DOHH2 (cell line): ENCODE measurements around the gene DIS3L2.

Experiments used
- H3F3A ChIP-seq: fragments of 200-600 bp; sonication (generic), shearing (Covaris generic); 2 replicates; pipeline ENCODE4 v1.6.0; 2016; ENCODE audit warnings: antibody characterized with exemption, mild to moderate bottlenecking; ENCODE audit not compliant: control insufficient read depth, insufficient read depth
- H3K27ac ChIP-seq: fragments of 200-600 bp; sonication (generic); 2 replicates; pipeline ENCODE4 v1.5.1; 2014; ENCODE audit warnings: low read depth, mild to moderate bottlenecking, low read length, moderate library complexity
- H3K27me3 ChIP-seq: fragments of 200-600 bp; sonication (generic); 2 replicates; pipeline ENCODE4 v1.6.1; 2014; ENCODE audit warnings: mild to moderate bottlenecking, low read length, mixed read lengths; ENCODE audit not compliant: control insufficient read depth
- H3K36me3 ChIP-seq: fragments of 200-600 bp; sonication (generic); 2 replicates; pipeline ENCODE4 v1.6.1; 2014; ENCODE audit warnings: mild to moderate bottlenecking, low read length, moderate library complexity, mixed read lengths; ENCODE audit not compliant: control insufficient read depth
- H3K4me1 ChIP-seq: fragments of 200-600 bp; sonication (generic); 2 replicates; pipeline ENCODE4 v1.6.1; 2014; ENCODE audit warnings: mild to moderate bottlenecking, low read length, mixed read lengths; ENCODE audit not compliant: control insufficient read depth
- H3K4me2 ChIP-seq: fragments of 200-600 bp; sonication (generic); 2 replicates; pipeline ENCODE4 v1.6.0; 2014; ENCODE audit warnings: mild to moderate bottlenecking, low read length, moderate library complexity
- H3K4me3 ChIP-seq: fragments of 200-600 bp; sonication (generic); 2 replicates; pipeline ENCODE4 v1.5.1; 2014; ENCODE audit warnings: mild to moderate bottlenecking, low read length, mixed read lengths
- H3K79me2 ChIP-seq: fragments of 200-600 bp; sonication (generic); 2 replicates; pipeline ENCODE4 v1.6.1; 2014; ENCODE audit warnings: mild to moderate bottlenecking, low read length, mixed read lengths; ENCODE audit not compliant: control insufficient read depth
- H3K9me2 ChIP-seq: fragments of 200-600 bp; sonication (generic); replicated peaks from 2 replicates; pipeline ENCODE4 v1.6.1; 2014; ENCODE audit warnings: mild to moderate bottlenecking, low read length, mixed read lengths; ENCODE audit not compliant: control insufficient read depth
- H3K9me3 ChIP-seq: fragments of 200-600 bp; sonication (generic); 2 replicates; pipeline ENCODE4 v1.6.1; 2014; ENCODE audit warnings: antibody characterized with exemption, low read length, mixed read lengths; ENCODE audit not compliant: control insufficient read depth, insufficient read depth
- H4K20me1 ChIP-seq: fragments of 200-600 bp; sonication (generic); 2 replicates; pipeline ENCODE4 v1.6.0; 2014; ENCODE audit warnings: low read depth, mild to moderate bottlenecking, antibody characterized with exemption, low read length, moderate library complexity; ENCODE audit not compliant: control insufficient read depth, insufficient read depth
- EZH2phosphoT487 ChIP-seq: fragments of 200-600 bp; sonication (generic); IDR thresholded peaks from 2 replicates; pipeline ENCODE4 v1.6.1; 2017; ENCODE audit warnings: borderline replicate concordance, mild to moderate bottlenecking, antibody characterized with exemption, low read length, moderate library complexity, mixed read lengths
- TF ChIP-seq, protein P1 (sequence below): fragments of 200-600 bp; sonication (generic); IDR thresholded peaks from one replicate; pipeline ENCODE4 v1.5.1; 2014; ENCODE audit warnings: antibody characterized with exemption, mild to moderate bottlenecking, low read depth, low read length; ENCODE audit not compliant: poor library complexity, severe bottlenecking

Gene DIS3L2

GRCh38 chr2:232142502-232142901 is 181.0 kb downstream of the DIS3L2 start:
- no peaks in the 10 kb centered on the region for H3K9me2 ChIP-seq
- TF ChIP-seq, protein P1, sequence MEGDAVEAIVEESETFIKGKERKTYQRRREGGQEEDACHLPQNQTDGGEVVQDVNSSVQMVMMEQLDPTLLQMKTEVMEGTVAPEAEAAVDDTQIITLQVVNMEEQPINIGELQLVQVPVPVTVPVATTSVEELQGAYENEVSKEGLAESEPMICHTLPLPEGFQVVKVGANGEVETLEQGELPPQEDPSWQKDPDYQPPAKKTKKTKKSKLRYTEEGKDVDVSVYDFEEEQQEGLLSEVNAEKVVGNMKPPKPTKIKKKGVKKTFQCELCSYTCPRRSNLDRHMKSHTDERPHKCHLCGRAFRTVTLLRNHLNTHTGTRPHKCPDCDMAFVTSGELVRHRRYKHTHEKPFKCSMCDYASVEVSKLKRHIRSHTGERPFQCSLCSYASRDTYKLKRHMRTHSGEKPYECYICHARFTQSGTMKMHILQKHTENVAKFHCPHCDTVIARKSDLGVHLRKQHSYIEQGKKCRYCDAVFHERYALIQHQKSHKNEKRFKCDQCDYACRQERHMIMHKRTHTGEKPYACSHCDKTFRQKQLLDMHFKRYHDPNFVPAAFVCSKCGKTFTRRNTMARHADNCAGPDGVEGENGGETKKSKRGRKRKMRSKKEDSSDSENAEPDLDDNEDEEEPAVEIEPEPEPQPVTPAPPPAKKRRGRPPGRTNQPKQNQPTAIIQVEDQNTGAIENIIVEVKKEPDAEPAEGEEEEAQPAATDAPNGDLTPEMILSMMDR = no peak
- no peak for TF ChIP-seq EZH2phosphoT487

GRCh38 chr2:232146294-232146693 is 184.8 kb downstream of the DIS3L2 start:
- no peaks in the 10 kb centered on the region for H3K36me3 ChIP-seq
- no peaks in the 10 kb centered on the region for H3F3A ChIP-seq
- TF ChIP-seq, protein P1 = no peak
- TF ChIP-seq EZH2phosphoT487 = no peak
- no peaks in the 10 kb centered on the region for H3K4me1 ChIP-seq
- H3K27me3 ChIP-seq = no peaks in the 10 kb centered on the region
- no peak overlapping the region for H3K4me3 ChIP-seq
- no peak overlapping the region for H3K4me2 ChIP-seq
- no peaks in the 10 kb centered on the region for H4K20me1 ChIP-seq
- H3K27ac ChIP-seq = no peak overlapping the region
- H3K9me2 ChIP-seq = no peaks in the 10 kb centered on the region
- no peaks in the 10 kb centered on the region for H3K79me2 ChIP-seq
- no peaks in the 10 kb centered on the region for H3K9me3 ChIP-seq

More at GRCh38 chr2:232142502-232142901, 181.0 kb downstream of the DIS3L2 start:
- H3K4me3 ChIP-seq = no peak overlapping the region
- H3K4me2 ChIP-seq = no peak overlapping the region
- no peaks in the 10 kb centered on the region for H3F3A ChIP-seq
- no peaks in the 10 kb centered on the region for H4K20me1 ChIP-seq
- peaks cover 13% of the 10 kb centered on the region for H3K4me1 ChIP-seq
- H3K9me3 ChIP-seq = no peaks in the 10 kb centered on the region
- H3K79me2 ChIP-seq = no peaks in the 10 kb centered on the region
- no peak overlapping the region for H3K27ac ChIP-seq
- no peaks in the 10 kb centered on the region for H3K27me3 ChIP-seq
- 0 out of 2 replicates have a peak, but pooled peaks cover 1% of the 10 kb centered on the region for H3K36me3 ChIP-seq

- H3K4me3 ChIP-seq = no peak overlapping the region
- H3K27ac ChIP-seq = no peak overlapping the region
- H3K27me3 ChIP-seq = no peaks in the 10 kb centered on the region
- H4K20me1 ChIP-seq = no peaks in the 10 kb centered on the region
- H3K9me2 ChIP-seq = no peaks in the 10 kb centered on the region
- H3K79me2 ChIP-seq = no peaks in the 10 kb centered on the region
- no peak for TF ChIP-seq EZH2phosphoT487
- TF ChIP-seq, protein P1 = no peak
- no peaks in the 10 kb centered on the region for H3K4me1 ChIP-seq
- no peaks in the 10 kb centered on the region for H3K36me3 ChIP-seq
- no peaks in the 10 kb centered on the region for H3K9me3 ChIP-seq
- no peaks in the 10 kb centered on the region for H3F3A ChIP-seq
- no peak overlapping the region for H3K4me2 ChIP-seq
Measured at GRCh38 chr2:232147440-232148077, 186.0 kb downstream of the DIS3L2 start.
